HG03565 (cell line): ENCODE measurements around the gene GRIK1.

Source experiments
- ATAC-seq: cut with Tn5 transposase; IDR thresholded peaks from one replicate; pipeline ENCODE4 v1.9.1; 2021; ENCODE audit warnings: mild to moderate bottlenecking, moderate library complexity; ENCODE audit not compliant: unreplicated experiment

GRIK1 gene

DNA sequence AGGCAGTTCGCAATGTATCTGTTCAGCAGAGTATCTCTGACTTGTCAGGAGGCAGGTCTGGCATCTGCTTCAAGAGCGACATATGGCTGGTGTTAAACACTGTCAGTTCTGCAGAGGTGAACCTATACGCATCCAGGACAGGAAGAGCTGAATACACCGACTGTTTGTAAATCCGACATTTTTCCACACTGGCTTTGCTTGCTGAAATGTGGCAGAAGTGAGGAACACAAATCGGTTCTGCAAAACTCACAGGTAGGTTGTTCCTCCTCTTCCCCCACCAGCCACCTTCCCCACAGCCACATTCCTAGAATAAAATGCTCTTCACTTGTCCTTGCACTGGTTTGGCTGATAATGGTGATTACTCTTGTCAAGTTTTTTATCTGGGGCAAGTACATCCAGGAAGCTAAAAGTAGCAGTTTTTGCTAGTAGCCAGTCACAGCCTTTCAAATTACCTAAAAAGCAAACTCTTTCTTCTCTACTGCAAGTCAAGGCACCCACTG lies 289.2 kb downstream of the GRIK1 start:
- no peak for ATAC-seq

DNA sequence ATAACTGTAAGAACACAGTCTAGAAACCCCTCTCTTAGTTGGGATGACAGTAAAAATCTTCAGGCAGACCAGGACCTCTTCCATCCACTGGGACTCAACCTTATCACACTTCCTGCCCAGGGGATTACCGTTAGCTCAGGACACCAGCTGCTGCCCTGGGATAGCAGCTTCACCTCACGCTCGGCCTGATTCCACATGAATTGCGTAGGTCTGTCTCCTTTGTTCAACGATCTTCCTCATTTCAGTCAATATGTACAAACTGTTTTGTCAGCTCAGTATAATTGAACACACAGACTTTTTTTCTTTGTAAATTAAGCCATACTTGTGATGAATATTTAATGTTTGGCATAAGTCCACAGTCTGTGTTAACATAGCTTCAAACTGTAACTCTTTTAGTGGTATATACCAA lies 290.4 kb downstream of the GRIK1 start:
- no peak for ATAC-seq

DNA sequence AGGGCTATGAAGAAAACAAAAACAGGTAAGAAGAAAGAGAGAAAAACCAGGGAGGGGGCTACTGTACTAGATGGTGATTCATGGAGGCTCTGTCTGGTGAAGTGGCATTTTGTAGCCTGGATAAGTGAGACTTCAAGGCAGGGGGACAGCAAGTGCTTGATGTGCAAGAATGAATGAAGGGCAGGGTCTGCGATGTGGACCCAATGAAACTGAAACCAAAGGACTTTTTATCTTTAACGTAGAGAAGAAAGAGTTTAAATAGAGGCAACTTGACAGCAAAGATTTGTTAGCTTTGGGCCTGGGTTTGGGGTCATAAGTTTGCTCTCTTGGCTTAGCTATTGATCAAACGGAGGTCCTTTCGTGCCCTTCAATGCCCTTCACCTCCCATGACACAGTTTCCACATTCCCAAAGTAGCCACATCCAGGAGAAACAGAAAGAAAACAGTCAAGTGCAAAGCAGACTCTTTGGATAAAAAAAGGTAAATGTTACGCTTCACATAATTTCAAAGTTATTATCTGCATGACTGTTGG lies 291.0 kb downstream of the GRIK1 start:
- ATAC-seq: no peak

DNA sequence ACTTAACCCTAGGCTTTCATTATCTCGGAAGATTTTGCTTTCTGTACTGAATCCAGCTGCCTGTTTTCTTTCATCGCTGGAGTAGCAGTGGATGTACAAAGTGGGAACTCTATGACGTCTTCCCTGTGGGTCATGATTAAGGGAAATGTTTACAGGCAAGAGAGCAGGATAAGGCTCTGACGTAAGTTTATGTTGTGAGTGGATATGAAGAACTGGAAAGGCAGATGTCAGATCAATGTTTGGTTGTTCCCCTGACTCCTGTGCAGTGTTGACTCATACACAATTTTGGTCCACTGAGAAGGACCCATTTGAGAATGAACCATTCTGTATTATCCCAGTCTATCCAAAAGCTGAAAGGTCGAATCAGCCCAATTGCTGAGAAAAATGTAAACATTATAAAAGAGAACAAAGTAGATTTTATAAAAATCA lies 292.4 kb downstream of the GRIK1 start:
- no peak for ATAC-seq

DNA sequence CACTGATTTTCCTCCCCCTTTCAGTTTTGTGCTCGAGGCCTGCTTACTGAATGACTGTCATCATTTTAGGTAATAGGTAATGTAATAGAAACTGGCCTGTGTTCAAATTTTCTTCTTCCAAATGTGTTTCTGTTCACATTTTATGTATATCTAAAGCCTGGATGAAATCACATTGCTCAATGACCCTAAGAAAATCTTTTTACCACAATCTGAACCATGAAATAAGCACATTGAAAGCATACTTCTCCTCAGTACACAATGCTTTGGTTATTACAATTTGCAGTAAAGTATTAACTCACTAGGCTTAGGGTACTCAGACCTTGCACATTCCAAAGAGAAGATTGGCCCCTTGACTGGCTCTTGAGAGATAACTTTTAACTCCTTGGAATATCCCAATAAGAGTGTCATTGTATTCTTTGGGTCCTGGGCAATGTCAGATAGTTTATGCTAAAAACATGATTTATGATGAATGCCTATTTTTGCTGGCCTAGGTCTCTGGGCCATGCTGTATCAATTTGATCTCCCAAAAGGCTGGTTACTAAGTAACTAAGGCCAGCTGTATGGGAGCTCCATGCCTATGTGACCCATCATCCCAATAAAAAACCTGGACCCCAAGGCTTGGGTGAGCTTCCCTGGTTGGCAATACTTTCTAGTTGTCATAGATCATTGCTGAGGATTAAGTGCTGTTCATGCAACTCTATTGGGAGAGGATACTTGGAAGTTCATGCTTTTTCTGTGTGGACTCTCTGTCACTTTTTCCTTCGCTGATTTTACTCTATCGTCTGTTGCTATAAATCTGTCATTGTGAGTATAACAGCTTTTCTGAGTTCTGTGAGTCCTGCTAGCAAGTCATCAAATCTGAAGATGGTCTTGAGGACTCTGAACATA lies 293.9 kb downstream of the GRIK1 start:
- ATAC-seq: no peak

DNA sequence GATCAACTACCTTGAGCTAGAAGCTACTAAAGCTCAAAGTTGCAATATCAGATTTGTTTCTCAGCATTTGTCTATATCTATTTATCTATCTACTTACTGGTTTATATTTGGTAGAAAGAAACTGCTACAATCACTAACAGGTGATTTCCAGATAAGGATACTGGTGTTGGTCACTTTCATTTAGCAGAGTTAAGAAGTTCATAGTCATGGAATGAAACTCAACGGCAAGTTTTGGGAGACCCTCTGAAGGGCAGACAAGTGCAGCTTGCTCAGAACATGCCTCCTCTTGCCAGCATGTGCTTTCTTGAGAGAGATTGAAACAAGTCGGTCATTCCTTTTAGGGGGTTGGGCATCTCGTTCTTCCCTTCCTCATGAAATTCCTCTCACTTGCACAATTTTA lies 296.5 kb downstream of the GRIK1 start:
- ATAC-seq: no peak

DNA sequence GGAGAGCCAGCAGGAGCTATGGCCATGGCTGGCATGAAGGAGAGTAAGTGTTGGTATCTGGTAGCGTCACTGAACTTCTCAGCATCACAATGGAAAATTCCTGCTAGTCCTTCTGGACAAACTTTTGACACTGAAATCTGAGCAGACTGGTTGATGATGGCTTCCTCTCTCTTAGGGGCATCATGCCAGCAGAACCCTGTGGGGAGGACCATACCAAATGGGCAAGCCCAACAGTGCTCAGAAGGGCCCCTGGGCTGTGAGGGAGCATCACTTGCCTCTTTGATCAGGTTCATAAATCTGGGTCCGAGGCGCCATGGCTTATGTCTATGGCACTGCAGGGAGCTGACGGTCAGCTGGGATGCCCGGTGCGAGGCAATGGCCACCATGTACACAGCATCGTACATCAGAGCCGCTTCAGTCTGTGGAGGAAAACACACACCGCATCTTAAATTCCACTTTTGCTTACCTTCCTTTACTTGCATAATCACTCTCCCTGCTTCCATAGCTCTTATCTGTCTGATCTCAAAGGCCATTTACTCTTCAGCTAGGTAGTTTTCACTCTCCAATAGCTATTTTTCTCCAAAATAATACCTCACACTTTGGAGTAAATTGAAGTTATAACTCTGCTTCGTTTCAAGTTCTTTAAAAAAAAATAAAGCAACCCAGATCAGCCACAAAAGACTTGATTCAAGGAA lies 297.1 kb downstream of the GRIK1 start:
- ATAC-seq: no peak

DNA sequence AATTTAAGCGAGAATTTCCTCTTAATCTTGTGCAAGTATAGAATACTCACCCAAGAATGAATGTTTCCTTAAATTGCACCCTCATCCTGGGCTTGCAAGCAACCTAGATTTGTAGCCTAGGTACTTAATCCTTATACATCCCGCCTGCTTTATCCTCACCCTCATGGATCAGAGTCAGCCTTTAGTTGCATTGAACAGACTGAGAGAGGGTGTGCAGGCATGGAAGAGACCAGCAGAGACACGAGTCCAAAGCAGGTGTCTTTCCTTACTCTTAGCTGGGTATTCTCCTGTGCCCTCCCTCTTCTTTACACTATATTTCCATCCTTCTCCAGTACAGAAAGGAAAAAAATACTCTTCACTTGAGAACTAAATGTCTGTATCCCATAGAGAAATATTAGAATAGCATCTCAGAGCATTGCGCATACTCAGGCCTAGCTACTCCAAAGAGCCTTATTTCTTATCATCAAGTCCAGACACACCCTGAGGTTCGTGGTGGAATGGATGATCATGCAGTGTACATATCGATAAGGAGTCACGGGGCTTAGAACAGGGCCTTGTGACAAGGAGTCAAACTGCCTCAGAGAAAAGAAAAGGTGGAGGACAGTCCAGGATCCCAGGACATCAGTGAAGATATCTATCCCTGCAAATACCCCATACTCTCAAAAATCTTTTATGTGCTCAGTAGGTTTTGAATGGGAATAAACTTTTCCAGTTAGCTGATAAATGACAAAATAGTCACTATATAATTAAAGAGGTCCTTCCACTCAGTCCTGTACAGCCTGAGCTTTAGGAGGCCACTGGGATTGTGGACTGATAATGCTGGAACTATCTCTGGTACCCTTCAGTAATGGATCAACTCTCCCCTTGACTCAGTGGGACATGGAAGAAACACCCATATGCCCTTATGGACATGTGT lies 297.9 kb downstream of the GRIK1 start:
- no peak for ATAC-seq

DNA sequence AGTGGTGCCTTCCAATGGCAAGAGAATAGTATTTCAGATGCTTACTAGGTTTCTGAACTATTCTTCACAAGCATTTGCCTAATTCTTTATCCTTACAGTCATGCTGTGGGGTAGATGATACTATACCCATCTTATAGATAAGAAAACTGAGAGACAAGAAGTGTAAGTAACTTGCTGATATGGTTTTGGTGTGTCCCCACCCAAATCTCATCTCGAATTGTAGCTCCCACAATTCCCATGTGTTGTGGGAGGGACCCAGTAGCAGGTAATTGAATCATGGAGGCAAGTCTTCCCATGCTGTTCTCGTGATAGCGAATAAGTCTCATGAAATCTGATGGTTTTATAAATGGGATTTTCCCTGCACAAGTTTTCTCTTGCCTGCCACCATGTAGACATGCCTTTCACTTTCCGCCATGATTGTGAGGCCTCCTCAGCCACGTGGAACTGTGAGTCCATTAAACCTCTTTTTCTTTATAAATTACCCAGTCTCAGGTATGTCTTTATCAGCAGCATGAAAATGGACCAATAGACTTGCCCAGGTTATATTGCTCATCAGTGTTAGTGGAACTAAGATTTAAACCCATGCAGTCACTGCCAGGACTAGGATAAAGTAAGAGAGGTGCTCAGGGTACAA lies 298.7 kb downstream of the GRIK1 start:
- ATAC-seq: no peak

DNA sequence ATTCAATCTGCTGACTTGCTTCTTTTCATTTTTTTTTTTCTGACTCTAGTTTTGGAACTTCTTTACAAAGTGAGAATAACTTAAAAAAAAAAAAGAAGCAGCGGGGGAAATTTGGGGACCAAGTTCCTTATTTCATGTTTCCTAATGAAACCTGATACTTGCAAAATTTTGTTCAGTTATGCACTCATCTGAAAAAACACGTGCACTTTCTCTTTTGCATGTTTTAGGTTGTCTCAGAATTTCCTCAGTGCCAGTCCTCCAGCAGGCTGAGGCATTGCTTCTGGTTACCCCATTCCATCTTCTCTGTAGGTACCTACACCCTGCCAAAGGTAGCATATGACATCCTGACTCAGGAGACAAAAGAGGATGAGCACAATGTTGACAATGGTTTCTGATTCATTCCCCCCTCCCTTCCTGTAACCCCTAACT lies 299.7 kb downstream of the GRIK1 start:
- peak; percentile 37 for ATAC-seq

DNA sequence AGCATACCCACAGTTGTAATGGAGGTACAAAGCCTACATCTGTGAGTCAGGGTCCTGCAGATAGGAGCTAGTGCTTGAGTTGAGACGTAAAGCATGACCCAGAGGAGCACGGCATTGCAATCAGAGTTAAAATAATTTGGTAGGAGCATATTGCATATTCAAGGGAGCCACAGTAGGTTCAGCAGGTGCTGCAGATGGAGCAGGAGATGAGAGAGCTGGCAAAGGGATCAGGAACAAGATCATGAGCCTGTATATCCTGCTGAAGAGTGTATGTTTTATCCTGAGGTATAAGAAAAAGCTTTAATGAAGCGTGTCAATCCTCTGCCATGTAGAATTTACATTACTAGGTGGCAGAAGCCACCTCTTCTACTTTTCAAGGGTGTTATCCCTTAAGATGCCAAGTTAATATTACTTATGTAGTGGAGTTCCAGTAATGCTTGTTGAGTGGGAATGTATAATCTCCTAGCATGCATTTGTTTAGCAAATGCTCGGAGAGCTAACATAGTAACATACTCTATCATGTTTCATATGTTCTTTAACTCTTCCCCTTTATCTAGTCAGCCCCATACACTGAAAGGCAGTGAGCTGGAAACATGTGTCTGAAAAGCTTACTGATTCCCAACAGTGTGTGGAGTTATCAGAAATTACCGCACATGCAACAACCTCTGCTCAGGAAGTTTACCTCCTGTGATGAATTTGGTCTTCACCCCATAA lies 300.3 kb downstream of the GRIK1 start:
- ATAC-seq: peak; percentile 17

DNA sequence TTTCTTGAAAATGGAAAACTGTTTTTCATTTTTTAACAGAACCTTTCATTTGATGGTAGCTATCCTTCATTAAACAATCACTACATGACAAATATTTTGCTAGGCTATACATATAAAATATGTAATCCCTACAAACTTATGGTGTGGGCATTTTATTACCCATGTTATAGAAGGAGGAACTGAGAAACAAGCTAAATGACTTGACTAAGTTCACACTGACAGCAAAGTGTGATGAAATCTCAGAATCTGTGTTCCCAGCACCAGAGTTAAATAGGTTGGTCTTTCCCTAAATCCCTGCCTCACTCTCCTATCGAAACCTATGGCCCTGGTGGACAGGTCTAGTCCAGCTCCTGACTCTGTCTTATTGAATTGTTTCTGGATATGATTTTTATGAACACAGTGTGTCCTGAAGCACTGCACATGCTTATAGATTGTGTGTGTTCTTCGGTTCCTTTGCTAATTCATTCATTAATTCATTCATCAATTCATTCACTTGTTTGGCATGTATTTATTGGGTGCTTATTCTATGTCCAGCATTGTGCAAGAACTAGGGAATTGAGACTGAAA lies 301.0 kb downstream of the GRIK1 start:
- ATAC-seq: peak; percentile 68

DNA sequence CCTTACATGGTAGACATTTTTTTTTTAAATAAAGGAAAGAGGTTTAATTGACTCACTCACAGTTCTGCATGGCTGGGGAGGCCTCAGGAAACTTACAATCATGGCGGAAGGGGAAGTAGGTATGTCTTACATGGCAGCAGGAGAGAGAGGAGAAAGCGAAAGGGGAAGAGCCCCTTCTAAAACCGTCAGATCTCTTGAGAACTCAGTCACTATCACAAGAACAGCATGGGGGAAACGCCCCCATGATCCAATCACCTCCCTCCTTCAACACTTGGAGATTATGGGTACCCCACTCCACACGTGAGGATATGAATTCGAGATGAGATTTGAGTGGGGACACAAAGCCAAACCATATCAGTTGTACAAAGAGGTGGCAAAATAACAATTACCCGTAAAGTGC lies 301.7 kb downstream of the GRIK1 start:
- ATAC-seq: no peak

DNA sequence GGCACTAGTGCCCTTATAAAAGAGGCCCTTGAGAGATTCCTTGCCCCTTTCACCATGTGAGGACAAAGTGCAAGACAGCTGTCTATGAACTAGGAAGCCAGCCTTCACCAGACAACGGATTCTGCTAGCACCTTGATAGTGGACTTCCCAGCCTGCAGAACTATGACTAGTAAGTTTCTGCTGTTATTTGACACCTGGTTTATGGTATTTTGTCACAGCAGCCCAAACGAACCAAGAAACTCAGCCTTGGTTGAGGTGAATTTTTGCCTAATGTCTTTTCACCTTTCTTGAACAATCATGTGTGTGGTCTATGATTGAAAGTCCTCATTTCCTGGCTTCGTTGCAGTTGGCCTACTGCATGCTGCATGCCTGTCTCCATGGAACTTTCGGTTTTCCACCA lies 302.2 kb downstream of the GRIK1 start:
- no peak for ATAC-seq

DNA sequence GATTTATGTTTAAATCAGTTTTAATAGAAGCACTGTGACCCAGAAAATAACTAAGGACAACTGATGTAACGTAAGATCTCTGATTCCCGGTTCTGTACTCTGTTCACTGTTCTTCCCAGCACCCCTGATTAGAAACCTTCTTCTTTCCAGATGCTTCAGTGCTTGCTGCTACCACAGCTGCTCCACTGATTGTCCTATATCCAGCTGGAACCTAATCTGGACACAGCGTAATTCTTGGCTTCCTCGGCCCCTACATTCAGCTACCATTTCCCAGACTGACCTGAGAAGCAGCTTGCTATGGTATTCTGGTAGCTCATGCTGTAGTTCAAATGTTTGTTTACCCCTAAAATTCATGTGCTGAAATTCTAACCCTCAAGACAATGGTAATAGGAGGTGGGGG lies 302.7 kb downstream of the GRIK1 start:
- no peak for ATAC-seq

DNA sequence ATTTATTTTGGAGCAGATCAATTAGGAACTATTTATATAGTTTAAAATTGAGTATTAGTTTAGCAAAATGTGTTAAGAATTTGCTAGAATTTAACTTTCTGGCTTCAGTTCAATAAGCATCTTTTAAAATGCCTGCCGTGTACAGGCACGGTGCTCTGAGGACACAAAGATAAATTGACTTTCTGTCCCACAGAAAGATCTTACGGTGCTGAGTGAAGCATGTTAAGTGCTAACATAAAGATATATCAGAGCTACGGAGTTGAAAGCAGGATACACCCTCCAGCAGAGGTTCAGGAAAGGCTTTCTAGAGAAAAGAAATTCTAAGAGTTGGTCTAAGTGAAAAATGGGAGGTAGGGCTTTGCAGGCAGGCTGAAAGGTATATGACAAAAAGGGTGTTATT lies 305.4 kb downstream of the GRIK1 start:
- ATAC-seq: no peak

DNA sequence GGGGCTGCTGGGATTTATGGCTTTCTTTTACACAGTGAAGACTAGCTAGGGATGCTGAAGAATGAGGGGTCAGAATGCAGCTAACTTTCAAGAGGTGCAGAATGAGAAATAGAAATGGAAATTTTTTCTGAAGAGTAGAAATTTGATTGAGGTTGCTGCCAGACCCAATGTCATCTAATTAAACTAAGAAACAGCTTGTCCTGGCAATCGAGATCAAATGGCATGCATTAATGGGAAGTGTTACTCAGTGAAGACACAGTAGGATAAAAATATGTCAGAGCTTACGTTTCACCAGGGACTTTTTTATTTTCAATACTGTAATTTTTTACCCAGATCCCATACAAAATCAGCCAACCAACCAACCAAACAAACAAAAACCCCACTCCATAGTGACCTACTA lies 306.0 kb downstream of the GRIK1 start:
- ATAC-seq: no peak

DNA sequence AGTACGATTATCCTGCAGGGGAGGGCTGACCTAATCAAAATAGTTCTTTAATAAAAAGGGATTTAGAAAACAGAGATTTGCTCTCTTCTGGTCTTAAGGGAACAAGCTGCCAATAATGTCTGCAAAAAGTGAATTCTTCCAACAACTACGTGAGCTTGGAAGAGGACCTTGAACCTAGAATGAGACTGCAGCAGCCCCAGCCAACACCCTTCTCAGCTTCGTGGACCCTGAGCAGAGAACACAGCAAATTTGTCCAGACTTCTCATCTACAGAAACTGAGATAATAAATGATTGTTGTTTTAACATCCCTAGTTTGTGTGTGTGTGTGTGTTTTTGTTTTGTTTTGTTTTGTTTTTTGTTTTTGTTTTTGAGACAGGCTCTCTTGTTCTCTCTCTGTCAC lies 309.4 kb downstream of the GRIK1 start:
- no peak for ATAC-seq

DNA sequence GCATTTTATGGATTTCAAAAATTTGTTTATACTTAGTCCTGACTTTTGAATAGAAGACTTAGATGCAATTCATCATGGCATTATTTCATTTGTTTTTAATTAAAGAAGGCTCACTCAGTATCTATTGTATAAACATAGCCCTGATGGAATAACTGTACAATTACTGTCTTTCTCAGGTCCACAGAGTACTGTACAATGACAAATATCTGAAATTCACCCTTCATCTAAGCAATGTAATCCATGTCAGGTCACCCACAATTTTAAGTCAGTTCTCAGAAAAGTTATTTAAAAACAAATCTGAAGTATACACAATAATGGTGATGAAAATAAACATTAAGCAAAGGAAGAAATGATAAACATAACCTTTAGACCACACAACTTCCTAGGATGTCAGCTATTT lies 311.9 kb downstream of the GRIK1 start:
- no peak for ATAC-seq
